Measurements from ENCODE around the gene EVA1B. TPM values are rescaled to one million over a fixed set of nuclear protein-coding genes. Genes with fewer than 3 reads are reported as not detected.

Gene EVA1B
- total RNA-seq, 1 donor from 2014 or later, result 192 TPM

DNA sequence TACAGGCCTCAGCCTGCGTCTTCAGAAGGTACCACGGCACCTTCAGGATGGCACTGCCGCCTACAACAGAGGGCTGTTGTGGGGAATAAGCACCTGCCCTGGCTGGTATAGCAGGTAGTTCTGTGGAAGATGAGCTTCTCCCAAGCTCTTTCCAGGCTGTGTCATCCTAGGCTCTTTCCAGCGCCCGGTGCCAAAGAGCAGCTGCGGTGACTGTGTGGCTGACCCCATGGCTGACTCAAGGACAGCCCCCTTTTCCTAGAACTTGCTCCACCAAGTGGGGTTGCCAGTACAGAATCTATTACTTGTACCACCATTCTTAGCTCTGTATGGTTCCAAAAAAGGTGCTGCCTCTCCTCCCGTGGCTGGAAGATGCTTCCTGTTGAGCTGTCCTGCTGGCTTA is 21.9 kb upstream of the EVA1B start:
- no peak for DNase-seq

DNA sequence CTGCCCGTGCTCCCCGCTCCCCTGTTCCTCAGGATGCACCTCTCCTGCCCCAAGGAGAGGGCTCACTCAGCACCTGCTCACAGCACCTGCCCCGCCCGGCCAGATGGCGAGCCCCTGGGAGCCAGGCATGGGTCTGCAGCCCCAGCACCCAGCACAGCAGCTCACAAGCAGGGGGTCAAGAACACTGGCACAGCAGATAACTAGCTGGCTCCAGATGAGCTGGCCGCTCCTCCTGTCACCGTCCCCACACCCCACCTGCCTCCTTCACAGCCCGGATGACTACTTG is 20.9 kb upstream of the EVA1B start:
- no peak for DNase-seq

DNA sequence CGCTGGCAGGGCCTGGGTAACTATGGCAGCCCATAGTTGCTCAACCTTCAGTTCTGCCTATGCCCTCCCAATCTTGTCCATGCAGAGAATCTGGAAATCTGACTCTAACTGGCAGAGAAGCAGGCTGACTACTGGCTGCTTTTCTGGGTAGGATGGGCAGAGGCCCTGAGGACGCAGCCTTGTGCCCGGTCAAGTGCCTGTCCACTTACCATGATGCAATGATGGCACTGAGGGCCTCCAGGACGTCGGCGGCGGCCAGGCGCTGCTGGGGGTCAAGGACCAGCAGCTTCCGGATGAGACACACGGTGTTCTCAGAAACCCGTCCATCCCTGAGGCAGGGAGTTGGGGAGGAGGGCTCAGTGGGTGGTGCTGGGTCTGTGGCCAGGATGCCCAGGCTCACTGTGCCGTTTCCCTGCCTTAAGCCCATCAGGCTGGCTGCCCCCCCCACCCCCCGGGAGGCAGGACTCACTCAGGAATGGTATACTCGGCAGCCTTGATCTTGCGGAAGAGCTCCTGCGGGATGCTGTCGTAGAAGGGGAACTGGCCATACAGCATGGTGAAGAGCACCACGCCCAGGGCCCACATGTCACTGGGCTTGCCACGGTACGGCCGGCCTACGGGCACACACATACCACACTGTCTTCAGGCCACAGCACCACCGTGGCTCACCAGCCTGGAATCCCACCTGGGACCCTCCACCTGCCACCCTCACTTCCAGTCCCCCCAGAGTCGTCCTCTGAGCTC is 20.4 kb upstream of the EVA1B start:
- no peak for DNase-seq

DNA sequence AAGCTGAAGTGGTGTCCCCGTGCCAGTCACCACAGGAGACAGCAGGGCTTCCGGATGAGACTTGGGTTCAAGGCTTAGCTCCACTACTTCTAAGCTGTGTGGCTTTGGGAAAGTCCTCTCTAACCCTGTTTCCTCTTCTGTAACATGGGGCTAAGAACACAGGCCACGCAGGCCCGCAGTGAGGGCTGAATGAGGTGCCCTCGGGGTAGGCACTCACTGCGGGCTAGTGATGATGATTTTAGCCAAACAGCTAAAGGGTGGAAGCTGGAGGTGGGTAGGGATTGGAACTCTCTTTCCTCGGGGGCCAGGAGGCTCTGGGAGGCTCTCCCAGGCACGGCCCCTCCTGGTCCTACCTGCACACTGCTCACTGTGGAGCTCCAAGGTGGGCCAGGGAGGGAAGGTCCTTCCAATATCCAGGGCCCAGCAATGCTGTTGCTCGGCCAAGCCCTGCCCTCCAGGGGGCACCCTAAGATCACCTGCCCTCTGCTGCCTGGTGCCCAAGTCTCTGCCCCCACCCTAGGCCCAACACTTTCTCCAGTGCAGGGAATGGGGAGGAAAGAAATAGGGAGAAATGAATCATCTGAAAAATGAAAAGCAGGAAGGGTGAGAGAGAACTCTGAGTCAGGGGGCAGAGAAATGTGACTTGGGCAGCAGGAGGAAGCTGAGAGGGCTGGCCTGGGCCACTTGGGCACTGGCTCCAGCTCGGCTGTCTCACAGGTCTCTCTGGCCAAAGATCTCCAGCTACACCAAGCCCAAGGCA is 19.2 kb upstream of the EVA1B start:
- DNase-seq, result peak; percentile 90

DNA sequence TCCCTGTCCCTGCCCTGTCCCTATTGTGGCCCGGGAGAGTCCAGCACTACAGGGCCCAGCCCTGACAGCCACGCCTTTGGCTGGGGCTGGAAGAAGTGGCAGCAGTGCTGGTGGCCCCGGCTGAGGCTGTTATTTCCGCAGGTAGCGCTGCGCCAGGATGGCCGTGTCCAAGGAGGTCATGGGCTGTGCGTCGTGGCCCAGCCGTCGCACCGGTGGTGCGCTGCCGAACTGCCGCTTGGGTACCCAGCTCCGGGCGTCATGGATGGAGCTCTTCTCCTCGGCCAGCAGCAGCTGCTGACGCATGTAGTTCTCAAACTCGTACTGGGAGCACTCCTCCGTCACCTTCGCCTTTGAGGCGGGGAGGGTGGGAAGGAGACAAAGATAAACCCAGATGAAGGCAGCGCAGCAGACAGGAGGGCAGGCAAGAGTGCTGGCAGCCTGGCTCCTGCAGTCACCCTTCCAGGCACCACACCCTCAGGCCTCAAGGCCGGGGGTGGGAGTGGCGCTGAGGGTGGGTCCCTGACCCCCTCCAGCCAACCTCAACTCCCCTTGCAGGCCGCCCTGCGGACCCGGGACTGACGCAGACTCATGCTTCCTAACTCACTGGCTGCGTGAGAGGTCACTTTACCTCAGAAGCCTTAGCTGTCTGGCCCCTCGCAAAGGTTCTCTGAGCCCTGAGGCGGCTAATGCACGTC is 18.3 kb upstream of the EVA1B start:
- DNase-seq, result no peak

DNA sequence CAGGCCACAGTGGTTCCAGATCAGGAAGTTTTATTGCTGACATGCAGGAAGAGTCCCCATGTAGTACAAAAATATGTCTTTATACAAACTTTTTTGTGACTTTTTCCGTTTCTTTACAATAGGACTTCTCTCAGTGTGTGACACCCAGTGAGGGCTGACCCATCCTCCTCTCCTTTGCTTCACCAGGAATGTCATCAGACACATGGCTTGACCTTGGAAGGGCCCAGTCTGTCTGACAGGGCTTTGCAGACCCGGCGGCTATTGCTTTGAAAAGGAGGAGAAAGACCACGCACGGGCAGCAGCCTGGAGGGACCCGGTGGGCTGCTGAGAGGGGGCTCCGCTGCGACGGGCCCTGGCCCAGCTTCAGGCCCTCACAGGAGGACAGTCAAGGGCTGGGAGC is 16.2 kb upstream of the EVA1B start:
- no peak for DNase-seq

DNA sequence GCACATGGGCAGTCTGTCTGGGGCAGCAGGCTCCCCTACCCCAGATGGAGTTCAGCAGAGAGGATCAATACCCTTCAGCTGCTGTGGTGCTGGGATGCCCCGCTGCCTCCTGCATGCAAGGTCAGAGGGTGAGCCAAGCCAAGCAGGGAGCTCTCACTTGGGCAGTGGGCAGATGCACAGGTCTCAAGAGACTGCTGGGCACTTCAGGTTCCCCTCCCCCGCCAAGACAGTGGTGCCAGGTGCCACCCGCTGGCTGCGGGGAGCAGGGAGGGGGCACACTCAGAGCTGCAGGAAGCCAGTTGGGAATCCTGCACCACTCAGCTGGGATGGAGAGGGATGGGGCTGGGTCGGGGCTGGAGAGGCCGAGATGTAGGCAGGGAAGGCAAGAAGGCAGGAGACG is 15.8 kb upstream of the EVA1B start:
- no peak for DNase-seq

DNA sequence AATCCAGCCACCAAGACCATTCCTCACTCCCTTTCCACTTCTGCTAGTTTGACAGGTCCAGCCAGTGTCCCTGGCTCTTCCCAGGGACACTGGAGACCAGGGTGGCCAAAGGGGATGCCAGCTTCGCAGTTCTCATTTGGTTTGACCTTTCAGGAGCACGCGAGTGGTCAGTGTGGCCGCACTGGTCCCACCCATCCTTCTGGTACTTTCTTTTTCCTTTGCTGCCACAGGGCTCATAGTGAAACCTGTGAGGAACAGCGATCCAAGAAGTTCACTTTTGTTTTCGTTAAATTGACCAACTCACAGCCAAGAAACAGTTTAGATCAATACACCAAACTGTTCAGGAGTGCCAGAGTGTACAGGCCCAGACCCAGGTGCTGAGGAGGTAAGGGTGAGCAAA is 14.4 kb upstream of the EVA1B start:
- DNase-seq, result no peak

DNA sequence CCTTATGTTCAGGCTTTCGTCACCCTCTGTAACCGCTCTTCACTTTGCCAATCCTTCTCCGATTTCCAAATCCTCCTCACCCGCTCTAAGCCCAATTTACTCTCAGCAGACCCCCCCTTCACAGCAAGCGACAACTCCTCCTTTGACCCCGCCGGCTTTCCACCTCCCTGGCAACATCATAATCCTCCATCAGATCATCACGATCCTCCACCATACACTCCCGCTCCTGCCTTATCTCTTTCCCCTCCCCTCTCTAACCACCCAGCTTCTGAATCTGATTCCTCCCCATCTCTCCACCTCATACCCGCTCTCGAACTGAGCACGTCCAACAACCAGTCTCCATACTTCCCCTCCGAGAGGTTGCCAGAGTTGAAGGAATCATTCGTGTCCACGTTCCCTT is 7.5 kb upstream of the EVA1B start:
- no peak for DNase-seq

DNA sequence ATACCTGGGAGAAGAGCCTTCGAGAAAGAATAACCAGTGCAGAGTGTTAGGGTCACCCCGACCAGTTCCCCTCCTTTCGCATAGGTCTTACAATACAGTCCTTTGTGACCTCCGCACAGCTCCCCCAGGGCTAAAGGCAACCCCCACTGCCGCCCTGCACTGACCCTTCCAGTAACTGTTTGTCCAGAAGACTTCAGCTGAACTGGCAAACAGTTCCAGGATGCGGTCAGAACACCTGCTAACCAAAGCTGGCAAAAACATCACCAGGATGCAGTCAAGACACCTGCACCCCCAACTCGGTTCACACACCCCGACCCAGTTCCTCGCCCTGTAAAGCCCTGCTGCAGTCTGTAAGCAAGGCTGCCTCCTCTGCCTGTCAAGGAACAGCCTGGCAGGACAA is 6.4 kb upstream of the EVA1B start:
- no peak for DNase-seq

DNA sequence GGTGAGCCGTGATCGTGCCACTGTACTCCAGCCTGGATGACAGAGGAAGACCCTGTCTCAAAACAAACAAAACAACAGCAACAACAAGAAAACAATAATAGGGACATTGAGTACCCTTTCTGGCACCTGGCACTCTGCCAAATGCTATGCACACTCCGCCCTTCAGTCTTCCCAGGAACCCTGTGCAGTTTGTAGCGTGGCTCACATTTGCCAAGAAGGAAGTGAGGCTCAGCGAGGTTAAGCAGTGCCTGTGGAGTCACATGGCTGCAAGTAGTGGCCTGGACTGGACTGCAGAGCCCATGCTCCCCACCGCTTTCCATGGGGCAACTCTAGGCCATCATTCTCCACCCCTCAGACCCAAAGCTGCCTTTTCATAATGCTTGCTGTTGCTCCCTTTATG is 5.3 kb upstream of the EVA1B start:
- DNase-seq, result peak; percentile 82

DNA sequence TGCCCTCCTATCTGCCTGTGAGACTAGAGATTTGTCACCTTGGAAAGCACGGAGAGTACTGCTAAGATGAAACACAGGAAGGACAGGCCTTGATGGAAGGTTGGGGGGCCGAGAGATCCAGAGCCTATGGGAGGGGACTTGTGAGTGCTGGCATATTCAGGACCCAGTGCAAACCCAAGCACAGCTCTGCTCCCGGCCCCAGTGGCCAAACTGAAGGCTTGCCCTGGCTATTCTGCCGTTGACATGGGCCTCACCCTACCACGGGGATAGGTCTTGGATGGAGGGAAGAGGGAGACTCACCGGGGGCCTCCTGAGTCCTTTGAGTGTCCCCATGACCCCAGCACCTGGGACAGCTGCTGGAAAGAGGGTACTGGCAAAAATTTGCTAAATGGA is 4.6 kb upstream of the EVA1B start:
- no peak for DNase-seq

DNA sequence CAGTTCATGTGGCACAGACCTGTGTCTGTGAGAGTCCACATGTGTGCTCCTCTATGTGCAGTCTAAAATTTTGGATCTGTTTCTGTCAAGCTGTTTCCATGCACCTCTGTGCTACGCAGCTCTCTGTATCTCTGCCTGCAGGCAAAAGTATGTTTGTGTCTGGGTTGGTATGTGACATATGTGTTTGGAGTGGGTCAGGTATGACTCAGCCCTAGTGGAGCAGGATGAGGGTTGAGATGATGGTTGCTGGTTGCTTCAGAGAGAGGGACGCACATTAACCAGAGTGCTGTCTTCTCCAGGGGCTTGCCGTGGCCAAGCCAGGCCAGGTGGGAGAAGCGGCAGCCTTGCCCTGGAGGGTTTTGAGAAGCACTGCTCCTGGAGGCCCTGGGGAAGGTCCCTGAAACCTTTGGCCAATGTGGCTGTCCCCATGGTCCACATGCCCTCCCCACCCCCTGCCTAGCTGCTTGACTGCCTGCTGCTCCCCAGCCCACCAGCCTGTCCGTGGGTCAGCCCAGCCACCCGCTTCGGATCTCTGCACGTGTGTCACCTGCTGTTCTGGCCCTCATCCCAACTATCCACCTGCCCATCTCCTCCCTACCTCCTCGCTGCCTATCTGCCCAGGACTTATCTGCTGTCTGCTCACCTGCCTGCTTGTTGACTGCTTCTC is 4.1 kb upstream of the EVA1B start:
- no peak for DNase-seq

DNA sequence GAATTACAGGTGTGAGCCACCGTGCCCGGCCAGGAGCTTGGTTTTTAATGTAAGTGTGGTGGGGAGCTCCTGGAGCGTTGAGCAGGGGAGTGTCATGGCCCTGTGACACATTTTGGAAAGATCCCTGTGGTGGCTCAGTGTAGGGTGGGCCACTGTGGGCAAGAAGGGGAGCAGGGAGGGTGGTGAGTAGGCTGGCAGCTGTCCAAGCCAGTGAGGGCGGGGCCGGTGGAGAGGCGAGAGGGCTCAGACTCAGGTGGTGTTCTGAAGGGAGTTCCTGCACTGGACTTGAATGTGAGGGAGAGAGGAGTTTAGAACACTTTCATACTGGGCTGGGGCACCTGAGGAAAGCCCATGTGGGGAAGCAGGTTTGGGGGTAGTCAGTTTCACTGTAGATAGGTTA is 3.1 kb upstream of the EVA1B start:
- no peak for DNase-seq

DNA sequence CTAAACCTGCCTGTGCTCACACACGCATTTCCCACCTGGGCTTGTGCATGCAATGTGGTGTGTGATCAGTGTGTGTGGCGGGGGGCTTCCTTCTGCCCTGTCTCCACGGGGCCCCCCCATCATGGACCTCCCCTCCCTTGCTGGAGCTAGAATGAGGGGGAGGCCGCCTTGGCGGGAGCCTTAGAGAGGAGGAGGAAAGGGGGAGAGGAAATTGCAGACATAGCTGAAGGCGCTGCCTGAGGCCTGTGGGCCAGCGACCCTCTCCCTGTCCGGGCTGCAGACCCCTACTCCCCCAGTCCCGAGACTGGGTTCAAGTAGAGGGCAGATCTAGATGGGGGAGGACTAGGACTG is 883 bp upstream of the EVA1B start:
- no peak for DNase-seq

DNA sequence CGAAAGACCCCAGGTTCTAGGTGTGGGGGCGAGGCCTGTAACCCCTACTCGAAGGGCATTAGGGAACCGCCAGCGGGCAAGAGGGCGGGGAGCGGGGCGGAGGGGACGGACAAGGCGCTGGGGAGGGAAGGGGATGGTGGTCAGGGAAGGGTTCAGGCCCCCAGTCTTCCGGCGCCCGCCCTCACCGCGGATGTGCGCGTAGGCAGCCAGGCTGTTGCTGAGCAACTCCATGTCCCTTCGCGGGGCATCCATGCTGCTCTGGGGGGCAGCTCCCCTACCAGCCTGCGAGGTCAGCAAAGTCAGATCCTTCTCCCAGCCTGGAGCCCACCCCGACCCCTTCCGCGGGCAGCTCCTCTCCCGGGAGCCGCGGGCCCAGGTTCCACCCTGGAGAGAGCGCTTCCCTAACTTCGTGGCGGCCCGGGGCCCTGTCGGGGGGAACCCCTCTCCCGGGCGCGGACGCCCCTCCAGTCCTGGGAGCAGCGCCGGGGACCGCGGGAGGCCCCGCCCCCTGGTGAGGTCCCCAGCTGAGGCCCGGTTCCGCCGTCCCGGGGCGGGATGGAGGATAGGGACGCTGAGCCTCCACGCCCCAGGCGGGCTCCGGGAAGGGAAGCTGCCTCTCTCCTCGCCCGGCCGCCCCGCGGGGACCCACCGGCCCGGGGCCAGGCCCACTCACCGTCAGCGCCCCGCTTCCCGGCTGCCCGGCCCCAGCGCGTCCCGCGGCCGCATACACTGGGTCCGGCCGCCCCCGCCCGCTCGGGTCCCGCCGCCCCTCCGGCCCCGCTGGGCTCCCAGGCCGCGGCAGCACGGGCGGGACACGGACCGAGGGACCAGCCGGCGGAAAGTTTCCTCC is 434 bp downstream of the EVA1B start:
- peak; percentile 52 for DNase-seq

DNA sequence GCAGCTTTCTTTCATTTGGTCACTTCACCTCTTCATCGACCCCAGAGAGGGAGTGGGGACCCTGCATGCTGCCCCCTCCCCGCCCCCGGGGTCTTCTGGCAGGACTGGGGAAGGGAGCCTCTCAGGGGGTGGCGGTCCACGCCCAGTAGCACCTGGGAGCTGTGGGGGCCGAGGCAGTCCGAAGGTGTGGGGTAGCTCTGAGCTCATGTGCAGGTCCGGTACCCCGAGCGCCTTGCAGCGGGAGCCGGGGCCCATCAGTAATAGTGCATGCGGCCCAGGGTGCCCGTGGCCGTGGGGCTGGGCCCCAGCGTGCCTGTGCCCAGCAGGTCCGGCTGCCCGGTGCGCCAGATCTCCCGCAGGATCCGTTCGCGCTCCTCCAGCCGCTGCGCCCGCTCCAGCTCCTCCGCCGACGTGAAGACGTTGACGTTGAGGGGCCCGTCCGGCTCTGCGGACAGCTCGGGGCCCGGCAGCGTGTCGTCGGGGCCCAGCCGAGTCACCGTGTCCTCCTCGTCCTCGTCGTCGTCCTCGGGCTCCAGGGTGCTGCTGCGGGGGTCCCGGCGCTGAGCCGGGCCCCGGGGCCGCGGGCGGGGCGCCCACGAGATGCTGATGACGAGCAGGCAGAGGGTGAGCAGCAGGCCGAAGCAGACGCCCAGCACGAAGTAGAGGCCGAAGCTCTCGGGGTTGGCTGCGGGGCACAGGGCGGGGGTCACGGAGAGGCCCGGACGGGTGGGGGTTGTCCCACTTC is 1.2 kb downstream of the EVA1B start:
- no peak for DNase-seq

DNA sequence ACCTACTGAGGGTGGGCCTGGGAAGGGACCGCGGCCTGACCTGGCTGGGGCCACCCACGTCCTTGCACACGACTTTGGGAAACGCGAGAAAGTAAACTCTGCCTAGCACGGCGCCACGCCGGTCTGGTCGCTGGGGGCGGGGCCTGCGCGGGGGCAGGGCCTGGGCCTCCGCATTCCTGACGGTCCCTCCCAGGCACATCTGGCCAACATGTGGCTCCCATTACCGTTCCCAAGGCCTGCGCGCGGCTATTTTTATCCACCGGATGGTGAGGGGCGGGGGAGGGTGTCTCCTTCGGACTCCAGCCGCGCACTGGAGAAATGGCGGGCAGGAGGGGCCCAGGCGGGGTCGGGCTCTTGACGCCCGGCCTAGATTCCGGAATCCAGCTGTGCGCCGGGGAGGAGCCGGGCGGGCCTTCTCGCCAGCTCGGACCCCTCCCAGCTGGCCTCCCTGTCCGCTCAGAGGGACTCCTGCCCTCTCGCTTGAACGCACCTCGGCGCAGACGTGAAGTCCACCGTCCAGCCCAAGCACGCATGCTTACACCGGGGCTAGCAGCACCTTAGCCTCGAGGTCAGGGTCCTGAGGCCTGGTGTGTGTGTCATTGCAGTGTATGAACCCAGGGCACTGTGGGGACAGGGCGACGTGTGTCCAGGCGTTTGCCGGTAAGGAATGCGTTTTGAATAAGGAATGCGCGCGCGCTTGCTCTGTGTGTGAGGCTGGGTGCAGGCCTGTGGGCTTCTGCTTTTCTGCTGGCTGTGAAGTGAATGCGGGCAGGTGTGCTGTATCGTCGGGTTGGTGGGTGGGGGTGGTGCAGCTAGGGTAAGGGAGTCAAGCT is 2.1 kb downstream of the EVA1B start:
- DNase-seq, result no peak

DNA sequence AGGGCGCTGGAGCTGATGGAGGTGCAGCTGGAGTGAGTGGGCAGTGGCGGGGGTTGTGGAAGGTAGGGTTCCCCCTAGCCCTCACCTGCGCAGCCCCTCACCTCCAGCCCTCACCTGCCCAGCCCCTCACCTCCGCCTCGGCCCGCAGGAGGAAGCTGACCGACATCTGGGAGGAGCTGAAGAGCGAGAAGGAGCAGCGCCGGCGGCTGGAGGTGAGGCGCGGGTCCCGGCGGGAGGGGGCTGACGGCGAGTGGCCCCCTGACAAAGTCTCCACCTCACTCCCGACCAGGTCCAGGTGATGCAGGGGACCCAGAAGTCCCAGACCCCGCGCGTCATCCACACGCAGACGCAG is 2.7 kb downstream of the EVA1B start:
- no peak for DNase-seq

DNA sequence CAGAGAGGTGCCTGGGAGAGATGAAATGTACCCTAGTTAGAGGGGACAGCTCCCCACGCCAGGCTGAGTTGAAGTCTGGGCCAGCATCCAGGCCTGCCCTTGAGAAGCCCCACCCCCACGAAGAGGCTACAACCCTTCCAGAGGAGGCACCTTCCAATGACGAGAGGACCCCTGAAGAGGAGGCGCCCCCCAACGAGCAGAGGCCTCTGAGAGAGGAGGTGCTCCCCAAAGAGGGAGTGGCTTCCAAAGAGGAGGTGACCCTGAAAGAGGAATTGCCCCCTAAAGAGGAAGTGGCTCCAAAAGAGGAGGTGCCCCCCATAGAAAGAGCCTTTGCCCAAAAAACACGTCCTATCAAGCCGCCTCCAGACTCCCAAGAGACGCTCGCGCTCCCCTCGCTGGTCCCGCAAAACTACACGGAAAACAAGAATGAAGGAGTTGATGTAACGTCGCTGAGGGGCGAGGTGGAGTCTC is 3.1 kb downstream of the EVA1B start:
- no peak for DNase-seq

DNA sequence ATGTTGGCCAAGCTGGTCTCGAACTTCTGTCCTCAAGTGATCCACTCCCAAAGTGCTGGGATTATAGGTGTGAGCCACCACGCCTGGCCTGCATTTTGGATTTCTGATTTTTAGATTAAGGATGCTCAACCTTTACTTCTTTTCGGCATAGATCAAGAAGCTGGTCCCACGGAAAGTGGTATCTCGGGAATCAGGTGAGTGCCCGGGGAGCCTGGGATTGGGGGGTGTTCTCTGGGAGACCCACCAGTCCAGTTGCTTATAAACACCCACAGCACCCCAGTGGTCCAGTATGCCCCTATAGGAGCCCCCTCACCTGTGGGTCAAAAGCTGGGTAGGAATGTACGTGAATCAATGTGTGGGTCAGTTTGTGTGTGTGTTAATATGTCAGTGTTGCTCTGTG is 14.0 kb downstream of the EVA1B start:
- DNase-seq, result no peak
